Naive thymus-derived CD4-positive, alpha-beta T cell (primary cell): ENCODE measurements around the gene CCDC137. TPM values are rescaled to one million over a fixed set of nuclear protein-coding genes. Genes with fewer than 3 reads are reported as not detected.

Experiments
- microRNA-seq: library from miRNA; unstranded; fragments of <30 nt; microRNA quantifications from one replicate; pipeline ENCODE4 v1.2.0, GENCODE V29; 2022; ENCODE audit warnings: borderline microRNAs expressed
- polyA plus RNA-seq, 2 donors: library from polyadenylated mRNA; unstranded; fragments of 300-500 nt; fragmentation: Illumina TruSeq; gene quantifications; one replicate each; pipeline ENCODE4 v1.2.3, GENCODE V29; 2021
- total RNA-seq, 6 experiments: library from RNA in 5 of 6; stranded (reverse) in 5 of 6; gene quantifications; 1 replicate in 5 of 6; 2 replicates in 1 of 6; pipeline ENCODE4 v1.2.3 and lab custom pipeline; 2021 to 2026

The CCDC137 gene
- total and polyA plus RNA-seq, 7 experiments from 2014 or later: 10.0 to 33.5 (median 26.0) TPM

Small RNA genes within 50 kb of the gene (microRNA-seq; reads per million reads assigned to microRNA genes)
- gene MIR6786: not detected

Other genes starting within 250 kb of the CCDC137 start
- 1,000 to 10,000 TPM in 4 of 5 experiments, 100 to 1,000 TPM in 1; 971 to 4,639 (median 1,185) TPM for gene ACTG1, start 153.9 kb upstream of the CCDC137 start, total RNA-seq
- 1,000 to 10,000 TPM; 1,098 to 1,433 TPM for gene ACTG1, start 153.9 kb upstream of the CCDC137 start, polyA plus RNA-seq
- gene FSCN2, start 138.4 kb upstream of the CCDC137 start, total RNA-seq: 1 to 10 TPM in 2 of 5 experiments, under 1 TPM in 3; 0.56 to 1.6 (median 0.70) TPM
- not detected for gene FSCN2, start 138.4 kb upstream of the CCDC137 start, polyA plus RNA-seq
- gene FAAP100, start 114.4 kb upstream of the CCDC137 start, total RNA-seq: 10 to 100 TPM; 28.8 to 57.0 (median 43.6) TPM
- gene FAAP100, start 114.4 kb upstream of the CCDC137 start, polyA plus RNA-seq: 10 to 100 TPM in 1 of 2 donors, 1 to 10 TPM in 1; 9.0 to 20.1 TPM
- gene NPLOC4, start 29.6 kb upstream of the CCDC137 start, total RNA-seq: 100 to 1,000 TPM in 2 of 5 experiments, 10 to 100 TPM in 3; 77.7 to 125 (median 93.6) TPM
- gene NPLOC4, start 29.6 kb upstream of the CCDC137 start, polyA plus RNA-seq: 10 to 100 TPM; 47.8 to 68.6 TPM
- 1 to 10 TPM in 2 of 5 experiments, under 1 TPM in 3; 0.32 to 1.9 (median 0.51) TPM for gene TSPAN10, start 29.5 kb upstream of the CCDC137 start, total RNA-seq
- under 1 TPM; 0.33 to 0.98 TPM for gene TSPAN10, start 29.5 kb upstream of the CCDC137 start, polyA plus RNA-seq
- gene PDE6G, start 10.2 kb upstream of the CCDC137 start, total RNA-seq: 10 to 100 TPM in 1 of 5 experiments, 1 to 10 TPM in 4; 1.0 to 28.0 (median 1.9) TPM
- 1 to 10 TPM; 2.0 to 2.6 TPM for gene PDE6G, start 10.2 kb upstream of the CCDC137 start, polyA plus RNA-seq
- 10 to 100 TPM; 35.9 to 61.9 (median 47.5) TPM for gene OXLD1, start 132 bp upstream of the CCDC137 start, total RNA-seq
- 100 to 1,000 TPM; 108 to 123 TPM for gene OXLD1, start 132 bp upstream of the CCDC137 start, polyA plus RNA-seq
- 10 to 100 TPM; 12.0 to 30.6 (median 30.1) TPM for gene ARL16, start 17.1 kb downstream of the CCDC137 start, total RNA-seq
- 10 to 100 TPM; 33.6 to 35.3 TPM for gene ARL16, start 17.1 kb downstream of the CCDC137 start, polyA plus RNA-seq
- gene HGS, start 17.3 kb downstream of the CCDC137 start, total RNA-seq: 100 to 1,000 TPM; 108 to 174 (median 153) TPM
- 10 to 100 TPM; 19.8 to 40.3 TPM for gene HGS, start 17.3 kb downstream of the CCDC137 start, polyA plus RNA-seq
- 10 to 100 TPM; 21.3 to 83.8 (median 26.6) TPM for gene MRPL12, start 36.6 kb downstream of the CCDC137 start, total RNA-seq
- 10 to 100 TPM; 46.3 to 51.7 TPM for gene MRPL12, start 36.6 kb downstream of the CCDC137 start, polyA plus RNA-seq
- gene SLC25A10, start 45.5 kb downstream of the CCDC137 start, total RNA-seq: 10 to 100 TPM in 1 of 5 experiments, 1 to 10 TPM in 4; 4.0 to 27.4 (median 6.2) TPM
- gene SLC25A10, start 45.5 kb downstream of the CCDC137 start, polyA plus RNA-seq: 1 to 10 TPM; 3.4 to 5.2 TPM
- not detected for gene GCGR, start 137.4 kb downstream of the CCDC137 start, total RNA-seq
- not detected for gene GCGR, start 137.4 kb downstream of the CCDC137 start, polyA plus RNA-seq
- gene MCRIP1, start 166.6 kb downstream of the CCDC137 start, total RNA-seq: 10 to 100 TPM; 41.1 to 65.3 (median 53.1) TPM
- gene MCRIP1, start 166.6 kb downstream of the CCDC137 start, polyA plus RNA-seq: 10 to 100 TPM; 44.5 to 59.0 TPM
- not detected for gene PPP1R27, start 168.3 kb downstream of the CCDC137 start, total RNA-seq
- gene PPP1R27, start 168.3 kb downstream of the CCDC137 start, polyA plus RNA-seq: under 1 TPM in 1 of 2 donors, not detected in 1; 0.13 TPM
- gene P4HB, start 193.8 kb downstream of the CCDC137 start, total RNA-seq: 100 to 1,000 TPM; 188 to 568 (median 304) TPM
- 100 to 1,000 TPM; 161 to 224 TPM for gene P4HB, start 193.8 kb downstream of the CCDC137 start, polyA plus RNA-seq
- gene ARHGDIA, start 204.6 kb downstream of the CCDC137 start, total RNA-seq: 100 to 1,000 TPM; 308 to 671 (median 465) TPM
- 100 to 1,000 TPM in 1 of 2 donors, 10 to 100 TPM in 1; 66.5 to 140 TPM for gene ARHGDIA, start 204.6 kb downstream of the CCDC137 start, polyA plus RNA-seq
- gene ALYREF, start 224.8 kb downstream of the CCDC137 start, total RNA-seq: 100 to 1,000 TPM in 1 of 5 experiments, 10 to 100 TPM in 4; 38.3 to 159 (median 83.2) TPM
- 10 to 100 TPM; 28.5 to 31.5 TPM for gene ALYREF, start 224.8 kb downstream of the CCDC137 start, polyA plus RNA-seq
- 100 to 1,000 TPM in 1 of 5 experiments, 10 to 100 TPM in 4; 30.8 to 106 (median 40.5) TPM for gene ANAPC11, start 225.0 kb downstream of the CCDC137 start, total RNA-seq
- 100 to 1,000 TPM; 245 to 278 TPM for gene ANAPC11, start 225.0 kb downstream of the CCDC137 start, polyA plus RNA-seq
- under 1 TPM in 4 of 5 experiments, not detected in 1; 0.29 to 0.59 (median 0.54) TPM for gene NPB, start 235.5 kb downstream of the CCDC137 start, total RNA-seq
- gene NPB, start 235.5 kb downstream of the CCDC137 start, polyA plus RNA-seq: under 1 TPM in 1 of 2 donors, not detected in 1; 0.20 TPM
- gene PCYT2, start 244.7 kb downstream of the CCDC137 start, total RNA-seq: 10 to 100 TPM; 17.5 to 43.6 (median 35.2) TPM
- 10 to 100 TPM; 22.4 to 27.0 TPM for gene PCYT2, start 244.7 kb downstream of the CCDC137 start, polyA plus RNA-seq